HG03469 (cell line): ENCODE results near the gene MIPOL1.
"Not testable (repeated sequence)": the region's sequence is repeated elsewhere in the genome, so short reads cannot be mapped to it uniquely, and the experiment has no call there.

Experiments used
- ATAC-seq: cut with Tn5 transposase; IDR thresholded peaks from one replicate; pipeline ENCODE4 v1.9.1; 2021; ENCODE audit warnings: mild to moderate bottlenecking, moderate library complexity, moderate number of reproducible peaks; ENCODE audit not compliant: unreplicated experiment

MIPOL1 gene

DNA sequence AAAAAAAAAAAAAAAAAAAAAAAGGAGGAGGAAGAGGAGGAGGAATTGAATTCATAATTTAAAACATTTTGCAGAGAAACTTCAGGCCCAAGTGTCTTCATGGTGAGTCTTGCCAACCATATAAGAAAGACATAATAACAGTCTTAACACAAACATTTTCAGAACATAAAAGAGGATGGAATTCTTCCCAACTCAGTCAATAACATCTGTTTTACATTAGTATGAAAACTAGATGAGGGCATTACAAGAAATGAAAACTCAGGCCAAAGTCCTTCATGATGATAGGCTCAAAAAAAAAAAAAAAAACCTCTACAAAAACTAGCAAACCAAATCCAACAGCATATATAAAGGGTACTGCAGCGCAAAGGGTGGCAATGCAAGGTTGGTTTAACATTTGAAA, 245.7 kb downstream of the MIPOL1 start:
- ATAC-seq, result no peak

DNA sequence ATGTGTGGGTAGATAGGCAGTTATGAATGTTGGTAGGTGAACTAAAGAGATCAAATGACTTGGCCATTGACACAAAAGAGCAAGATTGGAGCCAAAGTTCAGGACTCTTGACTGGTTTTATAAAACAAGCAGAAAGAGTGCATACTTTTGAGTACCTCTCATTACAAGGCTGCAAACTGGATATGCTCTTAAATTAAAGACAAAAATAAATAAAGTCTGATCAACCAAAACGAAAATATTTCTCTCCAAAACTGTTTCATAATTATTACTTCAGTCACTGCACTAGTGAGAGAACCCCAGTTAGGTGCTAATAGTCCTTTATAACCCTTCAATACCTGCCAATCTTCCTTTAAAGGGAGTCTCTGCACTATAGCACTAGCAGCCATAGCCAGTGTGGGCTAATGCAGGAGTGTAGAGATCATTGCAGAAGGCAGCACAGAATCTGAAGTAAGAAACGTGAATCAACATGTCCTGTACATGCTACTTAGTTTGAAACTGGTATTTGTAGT, 250.2 kb downstream of the MIPOL1 start:
- ATAC-seq, result no peak

DNA sequence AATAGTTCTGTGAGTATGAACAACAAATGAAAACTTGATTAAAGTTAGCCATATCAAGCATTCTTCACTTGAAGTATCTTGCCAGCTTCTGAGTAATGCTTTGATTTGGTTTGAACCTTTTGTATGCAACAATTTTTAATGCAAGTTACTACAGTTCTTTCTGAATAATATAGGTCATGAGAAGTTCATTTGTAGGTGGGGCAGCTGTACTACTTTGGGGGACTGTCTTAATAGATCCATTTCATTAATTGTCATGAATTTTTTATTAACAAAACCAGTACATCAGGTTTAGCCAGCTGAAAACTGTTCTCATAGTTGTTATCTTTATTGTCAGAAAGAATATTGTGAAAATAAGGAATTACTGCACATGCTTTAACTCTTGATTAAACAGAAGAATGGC, 254.6 kb downstream of the MIPOL1 start:
- no peak for ATAC-seq

DNA sequence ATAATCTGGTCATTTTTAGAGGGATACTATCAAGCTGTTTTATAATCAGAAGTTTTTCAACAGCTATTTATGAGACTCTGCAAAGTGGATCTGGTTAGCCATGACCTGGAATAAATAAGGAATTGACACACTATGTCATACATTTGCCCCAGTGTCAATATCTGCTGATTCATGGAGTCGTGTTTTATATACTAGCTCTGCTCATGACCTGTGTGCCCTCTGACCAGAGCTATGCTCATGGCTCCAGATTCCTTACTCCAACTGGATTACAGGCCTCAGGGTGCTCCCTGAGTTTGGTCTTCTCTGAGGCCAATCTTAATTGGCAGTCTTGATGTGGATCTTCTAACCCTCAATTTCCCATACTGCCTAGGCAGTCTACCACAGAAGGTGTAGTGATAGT, 256.2 kb downstream of the MIPOL1 start:
- no peak for ATAC-seq

DNA sequence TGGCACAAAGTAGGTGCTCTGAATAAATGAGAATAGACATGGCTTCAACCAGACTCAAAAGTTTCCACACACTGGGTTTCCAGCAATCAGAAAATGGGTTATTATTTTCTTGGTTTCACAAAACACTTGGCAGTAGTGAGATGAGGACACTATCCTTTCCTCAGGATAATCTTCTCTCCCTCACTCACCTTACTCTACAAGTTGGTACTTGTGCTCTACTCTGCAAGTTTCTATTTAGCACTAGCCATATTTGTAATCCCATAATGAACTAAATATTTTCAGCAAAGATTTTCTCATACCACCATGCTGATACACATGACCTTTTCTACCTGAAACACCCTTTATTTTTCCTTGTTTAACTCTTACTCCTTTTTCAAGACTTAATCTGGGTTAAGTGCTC, 259.6 kb downstream of the MIPOL1 start:
- ATAC-seq, result no peak

DNA sequence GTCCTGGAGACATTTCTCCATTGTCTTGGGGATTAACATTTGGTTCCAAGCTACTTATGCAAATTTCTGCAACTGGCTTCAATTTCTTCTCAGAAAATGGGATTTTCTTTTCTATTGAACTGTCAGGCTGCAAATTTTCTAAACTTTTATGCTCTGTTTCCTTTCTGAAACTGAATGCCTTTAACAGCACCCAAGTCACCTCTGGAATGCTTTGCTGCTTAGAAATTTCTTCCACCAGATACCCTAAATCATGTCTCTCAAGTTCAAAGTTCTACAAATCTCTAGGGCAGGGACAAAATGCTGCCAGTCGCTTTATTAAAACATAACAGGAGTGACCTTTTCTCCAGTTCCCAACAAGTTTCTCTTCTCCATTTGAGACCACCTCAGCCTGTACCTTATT, 264.7 kb downstream of the MIPOL1 start:
- not testable (repeated sequence) for ATAC-seq

DNA sequence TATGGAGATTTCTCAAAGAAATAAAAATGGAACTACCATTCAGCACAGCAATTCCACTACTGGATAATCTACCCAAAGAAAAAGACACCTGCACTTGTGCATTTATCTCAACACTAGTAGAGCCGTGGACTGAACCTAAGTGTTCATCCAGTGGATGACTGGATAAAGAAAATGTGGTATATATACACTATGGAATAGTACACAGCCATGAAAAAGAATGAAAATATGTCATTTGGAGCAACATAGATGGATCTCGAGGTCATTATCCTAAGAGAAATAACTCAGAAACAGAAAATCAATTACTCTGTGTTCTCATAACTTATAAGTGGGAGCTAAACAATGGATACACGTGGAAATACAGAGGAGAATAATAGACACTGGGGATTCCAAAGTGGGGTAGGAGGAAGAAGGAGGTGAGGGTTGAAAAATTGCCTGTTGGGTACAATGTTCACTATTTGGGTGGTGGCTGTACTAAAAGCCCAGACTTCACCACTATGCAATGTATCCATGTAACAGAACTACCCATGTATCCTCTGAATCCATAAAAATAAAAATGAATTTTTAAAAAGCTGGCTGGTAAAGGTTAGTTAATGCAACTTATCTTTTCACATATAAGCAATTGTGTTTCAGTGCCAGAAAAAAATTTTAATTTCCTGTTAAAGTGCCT, 266.6 kb downstream of the MIPOL1 start:
- ATAC-seq, result no peak

DNA sequence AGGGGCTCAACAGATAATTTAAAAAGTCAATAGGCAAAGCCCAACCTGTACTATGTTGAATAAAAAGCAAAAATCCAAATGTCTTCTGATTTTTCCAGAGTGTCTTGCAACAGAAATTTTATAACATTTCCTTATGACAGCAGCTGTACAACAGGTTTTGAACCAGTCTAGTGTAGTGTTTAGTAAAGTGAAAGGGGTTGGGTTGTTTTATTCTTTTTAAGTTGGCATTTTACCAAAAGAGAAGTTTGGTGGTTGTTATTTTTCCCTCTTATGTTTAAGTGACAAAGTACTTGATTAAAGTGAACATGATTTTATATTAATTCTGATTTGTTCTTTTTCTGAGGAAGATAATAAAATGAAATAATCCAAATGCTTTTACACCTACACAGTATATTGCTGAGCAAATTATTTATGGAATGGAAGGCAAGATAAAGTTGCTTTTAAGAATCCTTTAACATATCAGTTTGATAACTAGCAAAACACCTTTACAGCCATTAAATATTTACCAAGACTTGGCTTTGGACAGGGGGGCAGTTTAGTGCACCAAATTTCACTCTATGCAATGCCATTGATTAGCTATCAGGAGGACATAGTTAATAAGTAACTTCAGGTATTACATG, 268.4 kb downstream of the MIPOL1 start:
- ATAC-seq, result no peak

DNA sequence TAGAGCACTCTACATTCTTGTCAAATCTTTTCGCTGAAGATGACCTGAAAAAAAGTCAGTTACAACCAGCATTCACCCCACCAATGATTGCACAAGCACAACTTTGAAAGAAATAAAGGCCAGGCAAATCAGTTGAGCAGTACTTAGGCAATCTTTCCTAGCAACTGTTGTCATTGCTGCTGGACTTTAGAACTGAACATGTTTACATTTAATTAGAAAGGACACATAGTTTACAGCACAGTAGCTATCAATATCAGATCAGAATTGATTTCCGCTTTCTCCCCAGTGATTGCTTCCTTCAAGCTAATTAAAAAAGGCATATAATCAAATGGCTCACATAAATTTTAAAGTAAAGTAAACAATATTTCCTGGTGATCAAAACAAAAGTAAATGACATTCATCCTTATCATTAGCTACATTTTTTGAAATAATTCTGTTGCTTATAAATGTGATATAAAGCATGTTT, 268.9 kb downstream of the MIPOL1 start:
- no peak for ATAC-seq

DNA sequence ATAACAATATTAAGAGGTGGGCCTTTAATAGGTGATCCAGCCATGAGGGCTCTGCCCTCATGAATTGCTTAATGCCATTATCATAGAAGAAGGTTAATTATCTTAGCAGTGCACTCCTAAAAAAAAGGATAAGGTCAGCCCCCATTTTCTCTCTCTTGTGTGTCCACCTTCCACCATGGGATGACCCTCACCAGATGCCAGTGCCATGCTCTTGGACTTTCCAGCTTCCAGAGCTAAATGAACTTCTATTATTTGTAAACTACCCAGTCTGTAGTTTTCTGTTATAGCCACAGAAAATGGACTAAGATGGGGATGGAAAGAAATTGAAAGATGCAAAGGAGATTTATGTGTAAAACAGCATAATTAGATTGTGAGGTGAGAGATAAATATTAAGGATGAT, 271.9 kb downstream of the MIPOL1 start:
- no peak for ATAC-seq

DNA sequence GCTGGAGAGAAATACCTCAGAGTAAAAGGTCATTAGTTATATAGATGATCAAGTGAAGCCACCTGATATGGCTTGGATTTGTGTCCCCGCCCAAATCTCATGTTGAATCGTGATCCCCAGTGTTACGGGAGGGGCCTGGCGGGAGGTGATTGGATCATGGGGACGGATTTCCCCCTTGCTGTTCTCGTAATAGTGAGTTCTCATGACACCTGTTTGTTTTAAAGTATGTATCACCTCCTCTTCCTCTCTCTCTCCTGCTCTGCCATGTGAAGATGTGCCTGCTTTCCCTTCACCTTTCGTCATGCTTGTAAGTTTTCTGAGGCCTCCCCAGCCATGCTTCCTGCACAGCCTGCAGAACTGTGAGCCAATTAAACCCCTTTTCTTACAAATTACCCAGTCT, 272.5 kb downstream of the MIPOL1 start:
- ATAC-seq, result no peak

DNA sequence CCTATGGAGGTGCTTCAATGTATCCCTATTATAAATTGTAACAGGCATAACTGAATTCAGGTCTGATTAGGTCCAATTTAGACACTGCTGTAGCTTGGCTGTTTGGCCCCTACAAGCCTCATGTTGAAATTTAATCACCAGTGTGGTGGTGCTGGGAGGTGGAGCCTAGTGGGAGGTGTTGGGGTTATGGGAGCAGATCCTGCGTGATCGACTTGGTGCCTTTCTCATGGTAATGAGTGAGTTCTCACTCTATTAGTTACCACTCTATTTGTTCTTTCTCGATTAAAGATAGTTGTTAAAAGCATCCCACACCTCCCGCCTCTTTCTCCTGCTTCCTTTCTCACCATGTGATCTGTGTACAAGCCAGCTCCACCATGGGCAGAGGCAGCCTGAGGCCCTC, 275.2 kb downstream of the MIPOL1 start:
- ATAC-seq, result no peak

DNA sequence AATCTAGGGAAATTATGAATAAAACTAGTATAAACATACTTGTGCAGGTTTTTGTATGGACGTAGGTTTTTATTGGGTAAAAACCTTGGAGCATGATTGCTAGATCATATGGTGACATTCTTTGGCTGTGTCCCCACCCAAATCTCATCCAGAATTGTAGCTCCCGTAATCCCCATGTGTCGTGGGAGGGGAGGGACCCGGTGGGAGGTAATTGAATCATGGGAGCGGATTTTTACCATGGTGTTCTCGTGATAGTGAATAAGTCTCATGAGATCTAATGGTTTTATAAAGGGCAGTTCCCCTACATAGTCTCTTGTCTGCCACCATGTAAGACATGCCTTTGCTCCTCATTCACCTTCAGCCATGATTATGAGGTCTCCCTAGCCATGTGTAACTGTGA, 276.5 kb downstream of the MIPOL1 start:
- no peak for ATAC-seq

DNA sequence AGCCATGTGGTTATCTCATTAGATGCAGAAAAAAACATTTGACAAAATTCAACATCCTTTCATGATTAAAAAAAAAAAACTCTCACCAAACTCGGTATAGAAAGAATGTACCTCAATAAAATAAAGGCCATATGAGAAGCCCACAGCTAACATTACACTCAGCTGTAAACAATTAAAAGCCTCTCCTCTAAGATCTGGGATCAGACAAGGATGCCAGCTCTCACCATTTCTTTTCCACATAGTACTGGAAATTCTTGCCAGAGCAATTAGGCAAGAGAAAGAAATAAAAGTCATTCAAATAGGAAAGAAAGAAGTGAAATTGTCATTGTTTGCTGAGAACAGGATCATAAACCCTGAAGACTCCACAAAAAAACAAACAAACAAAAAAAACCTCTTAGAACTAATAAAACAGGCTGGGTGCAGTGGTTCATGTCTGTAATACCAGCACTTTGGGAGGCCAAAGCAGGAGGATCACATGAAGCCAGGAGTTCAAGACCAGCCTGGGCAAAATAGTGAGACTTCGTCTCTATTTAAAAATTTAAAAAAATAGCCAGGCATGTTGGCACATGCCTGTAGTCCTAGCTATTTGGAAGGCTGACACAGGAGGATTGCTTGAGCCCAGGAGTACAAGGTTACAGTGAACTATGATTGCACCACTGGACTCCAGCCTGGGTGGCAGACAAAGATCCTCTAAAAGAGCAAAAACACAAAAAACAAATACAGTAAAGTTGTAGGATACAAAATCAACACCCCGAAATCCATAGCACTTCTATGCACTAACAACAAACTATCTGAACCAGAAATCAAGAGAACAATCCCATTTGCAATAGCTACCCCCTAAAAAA, 282.9 kb downstream of the MIPOL1 start:
- ATAC-seq, result no peak

DNA sequence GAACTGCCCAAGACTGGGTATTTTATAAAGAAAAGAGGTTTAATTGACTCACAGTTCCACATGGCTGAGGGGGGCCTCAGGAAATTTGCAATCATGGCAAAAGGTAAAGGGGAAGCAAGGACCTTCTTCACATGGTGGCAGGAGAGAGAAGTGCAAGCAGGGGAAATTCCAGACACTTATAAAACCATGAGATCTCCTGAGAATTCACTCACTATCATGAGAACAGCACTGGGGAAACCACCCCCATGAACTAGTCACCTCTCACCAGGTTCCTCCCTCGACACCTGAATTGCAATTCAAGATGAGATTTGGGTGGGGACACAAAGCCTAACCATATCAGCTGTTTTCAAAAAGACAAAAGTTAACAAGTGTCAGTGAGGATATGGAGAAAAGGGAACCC, 284.7 kb downstream of the MIPOL1 start:
- no peak for ATAC-seq

DNA sequence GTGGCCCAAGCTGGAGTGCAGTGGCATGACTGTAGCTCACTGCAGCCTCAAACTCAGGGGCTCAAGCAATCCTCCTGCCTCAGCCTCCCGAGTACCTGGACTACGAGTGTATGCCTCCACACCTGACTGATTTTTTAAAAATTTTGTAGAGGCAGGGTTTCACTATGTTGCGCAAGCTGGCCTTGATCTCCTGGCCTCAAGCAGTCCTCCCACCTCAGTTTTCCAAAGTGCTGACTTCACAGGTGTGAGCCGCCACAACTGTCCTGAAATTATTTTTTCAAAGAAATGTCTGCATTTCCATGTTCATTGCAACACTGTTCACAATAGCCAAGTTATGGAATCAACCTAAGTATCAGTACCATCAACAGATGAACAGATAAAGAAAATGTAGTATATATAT, 285.9 kb downstream of the MIPOL1 start:
- ATAC-seq, result no peak

DNA sequence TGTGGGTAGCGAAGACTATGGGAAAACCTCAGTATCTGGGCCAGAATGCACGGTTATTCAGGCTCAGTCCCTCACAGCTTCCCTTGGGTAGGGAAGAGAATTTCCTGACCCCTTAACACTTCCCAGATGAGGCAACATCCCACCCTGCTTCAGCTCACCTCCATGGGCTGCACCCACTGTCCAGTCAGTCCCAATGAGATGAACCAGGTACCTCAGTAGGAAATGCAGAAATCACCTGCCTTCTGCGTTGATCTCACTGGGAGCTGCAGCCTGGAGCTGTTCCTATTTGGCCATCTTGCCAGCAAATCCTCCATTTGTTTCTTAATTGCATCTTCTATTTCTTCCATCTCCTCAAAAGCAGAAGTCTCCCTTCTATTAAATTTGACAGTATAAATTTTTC, 292.9 kb downstream of the MIPOL1 start:
- ATAC-seq, result no peak

DNA sequence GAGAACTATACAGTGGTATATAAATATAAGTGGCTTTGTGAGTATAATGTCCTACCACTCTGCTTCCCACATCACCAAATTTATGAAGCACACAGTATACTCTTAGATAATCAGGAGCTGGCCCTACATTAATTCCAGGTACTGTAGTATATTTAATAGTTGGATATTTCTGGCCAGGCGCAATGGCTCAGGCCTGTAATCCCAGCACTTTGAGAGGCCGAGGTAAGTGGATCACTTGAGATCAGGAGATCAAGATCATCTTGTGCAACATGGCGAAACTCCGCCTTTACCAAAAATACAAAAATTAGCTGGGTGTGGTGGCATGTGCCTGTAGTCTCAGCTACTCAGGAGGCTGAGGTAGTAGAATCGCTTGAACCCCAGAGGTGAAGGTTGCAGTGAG, 293.3 kb downstream of the MIPOL1 start:
- no peak for ATAC-seq

DNA sequence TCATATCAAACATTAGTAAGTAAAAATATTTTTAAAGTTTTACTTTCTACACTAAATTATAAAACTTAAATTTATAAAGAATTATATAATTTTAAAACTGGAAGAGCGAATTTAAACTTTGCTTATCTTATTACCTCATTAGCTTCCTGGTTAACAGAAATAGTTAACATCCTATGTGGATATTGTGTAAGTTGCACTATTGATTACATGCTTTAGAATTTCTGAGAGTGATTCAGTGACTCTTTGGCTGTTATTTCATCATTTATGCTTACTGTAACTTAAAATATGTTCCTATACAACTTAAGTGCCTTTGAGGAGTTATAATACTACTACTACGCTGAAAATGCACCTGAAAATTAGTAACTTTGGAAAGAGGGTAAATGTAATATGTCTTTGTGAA, 295.9 kb downstream of the MIPOL1 start:
- ATAC-seq, result no peak

DNA sequence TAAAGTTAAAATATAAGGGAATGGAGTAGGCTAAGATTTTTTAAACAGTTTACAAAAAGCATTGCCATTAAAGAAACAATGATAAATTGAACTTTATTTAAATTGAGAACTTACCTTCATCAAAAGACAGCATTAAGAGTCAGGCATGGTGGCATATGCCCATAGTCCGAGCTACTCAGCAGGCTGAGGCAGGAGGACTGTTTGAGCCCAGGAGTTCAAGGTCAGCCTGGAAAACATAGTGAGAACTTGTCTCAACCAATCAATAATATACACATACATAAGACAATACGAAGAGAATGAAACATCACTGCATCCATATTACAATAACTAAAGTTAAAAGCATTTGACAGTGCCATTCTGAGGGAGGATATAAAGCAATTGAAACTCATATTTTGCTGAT, 299.7 kb downstream of the MIPOL1 start:
- ATAC-seq, result no peak

DNA sequence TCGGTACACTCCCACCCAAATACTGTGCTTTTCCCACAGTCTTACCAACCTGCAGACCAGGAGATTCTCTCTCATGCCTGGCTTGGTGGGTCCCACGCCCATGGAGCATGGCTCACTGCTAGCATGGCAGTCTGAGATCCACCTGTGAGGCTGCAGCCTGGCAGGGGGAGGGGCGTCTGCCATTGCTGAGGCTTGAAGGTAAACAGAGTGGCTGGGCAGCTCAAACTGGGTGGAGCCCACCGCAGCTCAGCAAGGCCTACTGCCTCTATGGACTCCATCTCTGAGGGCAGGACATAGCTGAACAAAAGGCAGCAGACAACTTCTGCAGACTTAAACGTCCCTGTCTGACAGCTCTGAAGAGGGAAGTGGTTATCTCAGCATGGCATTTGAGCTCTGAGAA, 304.1 kb downstream of the MIPOL1 start:
- no peak for ATAC-seq

DNA sequence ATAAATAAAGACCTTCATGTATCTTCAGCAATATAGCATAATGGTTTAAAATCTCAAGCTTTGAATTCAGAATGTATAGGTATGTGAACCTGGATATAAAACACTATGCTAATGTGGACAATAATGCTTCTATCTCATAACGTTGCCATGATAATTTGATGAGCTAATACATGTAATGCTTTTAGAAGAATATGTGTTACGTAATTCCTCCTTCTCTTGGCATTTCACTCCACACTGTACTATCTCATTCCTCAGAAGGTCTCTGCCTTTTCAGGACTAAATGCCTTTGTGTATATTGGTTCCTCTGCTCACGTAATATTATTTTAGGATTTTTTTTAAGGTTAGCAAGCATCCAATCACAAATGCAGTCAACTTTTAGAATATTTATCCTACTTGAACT, 310.8 kb downstream of the MIPOL1 start:
- ATAC-seq, result no peak
